Measurements from ENCODE around the gene NPR1.

- no peak for TF ChIP-seq MAZ (IDR thresholded peaks at IDR 0.05; ENCODE audit: borderline replicate concordance, low read depth, low read length)
- TF ChIP-seq CTCF (conservative IDR thresholded peaks at IDR 0.05; ENCODE audit: low read depth, low read length) = no peak
- no peak for TF ChIP-seq POLR2A (IDR thresholded peaks at IDR 0.05; ENCODE audit: low read depth, low read length)
- no peak for TF ChIP-seq RAD21 (IDR thresholded peaks at IDR 0.05; ENCODE audit: low read length)
- no peak for TF ChIP-seq FOS (IDR thresholded peaks at IDR 0.05; ENCODE audit: low read depth, low read length)
- no peak for TF ChIP-seq USF2 (IDR thresholded peaks at IDR 0.05; ENCODE audit: low read depth, low read length)
- TF ChIP-seq NFE2L2 (IDR thresholded peaks at IDR 0.05; ENCODE audit: low read depth, low read length) = no peak
- TF ChIP-seq RFX5 (IDR thresholded peaks at IDR 0.05; ENCODE audit: low read depth, low read length) = no peak
- no peak for TF ChIP-seq MAFK (IDR thresholded peaks at IDR 0.05; ENCODE audit: low read depth, low read length)
Measured at GRCh38 chr1:153687346-153688125, 9.0 kb downstream of the NPR1 start.
